Measurements from ENCODE around the gene XPO6. TPM values are rescaled to one million over a fixed set of nuclear protein-coding genes. Genes with fewer than 3 reads are reported as not detected.

The XPO6 gene
- total and polyA plus RNA-seq, 4 donors = 27.5 to 50.0 (median 36.0) TPM

DNA sequence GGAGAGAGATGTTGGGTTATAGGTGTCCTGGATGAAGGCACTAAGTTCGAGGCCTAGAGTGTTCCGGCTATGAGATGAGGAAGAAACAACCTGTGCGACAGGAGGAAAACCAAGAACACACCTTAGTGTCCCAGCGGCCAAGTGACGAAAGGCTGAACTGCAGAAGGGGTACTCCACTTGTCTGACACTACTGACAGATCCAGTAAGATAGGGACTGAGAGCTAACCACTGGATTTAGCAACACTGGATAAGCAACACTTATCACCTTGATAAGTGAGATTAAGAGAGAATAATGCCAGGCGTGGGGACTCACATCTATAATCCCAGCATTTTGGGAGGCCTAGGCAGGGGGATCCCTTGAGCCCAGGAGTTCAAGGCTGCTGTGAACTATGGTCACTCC lies 7.1 kb downstream of the XPO6 start (continued):
- TF ChIP-seq NR2F2 (IDR thresholded peaks at IDR 0.05) (no peak), RAD21 (IDR thresholded peaks at IDR 0.05) (no peak), ZBTB33 (IDR thresholded peaks at IDR 0.05) (no peak), GABPA (IDR thresholded peaks at IDR 0.05 in 1 of 2, conservative IDR thresholded peaks at IDR 0.05 in 1 of 2) (no peak)

DNA sequence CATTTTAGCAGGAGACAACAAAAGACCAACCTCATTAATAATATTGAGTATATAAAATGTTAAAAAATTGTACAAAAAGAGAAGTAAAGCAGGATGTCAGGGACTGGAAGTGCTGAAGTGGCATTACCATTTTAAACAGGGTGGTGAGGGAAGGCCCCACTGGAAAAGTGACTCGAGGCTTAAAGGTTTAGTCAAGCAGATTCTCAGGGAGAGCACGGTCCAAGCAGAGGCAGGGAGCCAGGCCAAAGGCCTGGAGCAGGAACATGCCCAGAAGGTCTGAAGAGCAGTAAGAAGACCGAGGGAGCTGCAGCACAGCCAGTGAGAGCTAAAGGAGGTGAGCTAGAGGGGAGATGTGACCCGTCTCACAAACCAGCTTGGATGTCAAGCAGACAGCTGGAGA lies 7.6 kb downstream of the XPO6 start:
- H3K36me3 ChIP-seq (ENCODE audit: control insufficient read depth in 4 of 4, insufficient read depth in 3 of 4, low read depth in 1 of 4, low read length in 3 of 4) = peaks cover 6 to 37% (median 20%) of the 10 kb centered on the region in 4 donors
- DNase-seq (ENCODE audit: low spot score) = no peak
- no peak overlapping the region for H3K4me3 ChIP-seq (ENCODE audit: low read depth in 1 of 3, low read length in 3 of 3)
- no peak overlapping the region for H3K27ac ChIP-seq (ENCODE audit: low read depth in 1 of 2, low read length in 2 of 2)
- no peaks in the 10 kb centered on the region for H3K27me3 ChIP-seq (ENCODE audit: control insufficient read depth in 4 of 4, insufficient read depth in 4 of 4, low read length in 3 of 4)
- H3K4me1 ChIP-seq (ENCODE audit: control insufficient read depth in 4 of 4, insufficient read depth in 4 of 4, low read length in 3 of 4) = no peaks in the 10 kb centered on the region
- 88% methylated on average over 4 of the region's 4 CpGs for WGBS
- TF ChIP-seq CTCF (IDR thresholded peaks at IDR 0.05; ENCODE audit: low read depth, low read length, missing input control) (no peak), RAD21 (IDR thresholded peaks at IDR 0.05) (no peak), SP1 (IDR thresholded peaks at IDR 0.05) (no peak)
- H3K9ac ChIP-seq (ENCODE audit: low read depth in 1 of 2, low read length in 2 of 2) = no peak overlapping the region
- no peaks in the 10 kb centered on the region for H3K9me3 ChIP-seq (ENCODE audit: control insufficient read depth in 4 of 4, low read length in 3 of 4)

- no peaks in the 10 kb centered on the region for H3K4me1 ChIP-seq (ENCODE audit: control insufficient read depth in 4 of 4, insufficient read depth in 4 of 4, low read length in 3 of 4)
- no peak for DNase-seq (ENCODE audit: low spot score)
- no peak overlapping the region for H3K9ac ChIP-seq (ENCODE audit: low read depth in 1 of 2, low read length in 2 of 2)
- no peak overlapping the region for H3K4me3 ChIP-seq (ENCODE audit: low read depth in 1 of 3, low read length in 3 of 3)
- peaks cover 8 to 26% (median 20%) of the 10 kb centered on the region in 4 donors for H3K36me3 ChIP-seq (ENCODE audit: control insufficient read depth in 4 of 4, insufficient read depth in 3 of 4, low read depth in 1 of 4, low read length in 3 of 4)
- H3K9me3 ChIP-seq (ENCODE audit: control insufficient read depth in 4 of 4, low read length in 3 of 4) = no peaks in the 10 kb centered on the region
- H3K27ac ChIP-seq (ENCODE audit: low read depth in 1 of 2, low read length in 2 of 2) = no peak overlapping the region
- no peaks in the 10 kb centered on the region for H3K27me3 ChIP-seq (ENCODE audit: control insufficient read depth in 4 of 4, insufficient read depth in 4 of 4, low read length in 3 of 4)
- WGBS = 92% methylated on average over 6 of the region's 6 CpGs
- no peak for TF ChIP-seq FOXA2 (IDR thresholded peaks at IDR 0.05)
Measured at GRCh38 chr16:28202147-28202746, 9.5 kb downstream of the XPO6 start.

DNA sequence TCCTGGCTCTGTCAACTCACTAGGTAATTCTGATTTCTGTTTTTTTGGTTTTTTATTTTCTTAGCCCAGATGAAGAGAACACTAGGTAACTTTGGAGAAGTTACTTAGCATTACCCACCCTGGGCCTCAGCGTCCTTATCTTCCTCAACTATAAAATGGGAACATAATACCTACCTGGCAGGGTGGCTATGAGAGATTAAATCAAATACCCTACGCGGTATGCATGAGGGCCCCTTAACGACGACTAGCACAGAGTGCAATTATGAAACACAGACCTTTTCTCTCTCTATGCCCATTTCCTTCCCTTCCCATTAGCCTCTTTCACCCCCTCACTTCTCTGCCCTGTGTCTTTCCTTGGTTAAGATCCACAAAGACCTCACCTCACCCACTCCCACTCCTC lies 11.1 kb downstream of the XPO6 start:
- Histone ChIP-seq H3K9ac (ENCODE audit: low read depth in 1 of 2, low read length in 2 of 2) (no peak overlapping the region), H3K4me1 (ENCODE audit: control insufficient read depth in 4 of 4, insufficient read depth in 4 of 4, low read length in 3 of 4) (no peaks in the 10 kb centered on the region), H3K9me3 (ENCODE audit: control insufficient read depth in 4 of 4, low read length in 3 of 4) (no peaks in the 10 kb centered on the region), H3K4me3 (ENCODE audit: low read depth in 1 of 3, low read length in 3 of 3) (no peak overlapping the region), H3K27ac (ENCODE audit: low read depth in 1 of 2, low read length in 2 of 2) (no peak overlapping the region), H3K36me3 (ENCODE audit: control insufficient read depth in 4 of 4, insufficient read depth in 3 of 4, low read depth in 1 of 4, low read length in 3 of 4) (peaks cover 7 to 26% (median 18%) of the 10 kb centered on the region in 4 donors), H3K27me3 (ENCODE audit: control insufficient read depth in 4 of 4, insufficient read depth in 4 of 4, low read length in 3 of 4) (no peaks in the 10 kb centered on the region)
- TF ChIP-seq HNF4A (conservative IDR thresholded peaks at IDR 0.05) = no peak
- no peak for TF ChIP-seq HNF4G (IDR thresholded peaks at IDR 0.05)
- no peak for TF ChIP-seq GABPA (IDR thresholded peaks at IDR 0.05 in 1 of 2, conservative IDR thresholded peaks at IDR 0.05 in 1 of 2)
- TF ChIP-seq REST (IDR thresholded peaks at IDR 0.05) = no peak
- TF ChIP-seq YY1 (IDR thresholded peaks at IDR 0.05) = no peak
- no peak for TF ChIP-seq RXRA (IDR thresholded peaks at IDR 0.05)
- TF ChIP-seq SP1 (IDR thresholded peaks at IDR 0.05) = no peak
- no peak for TF ChIP-seq FOXA2 (IDR thresholded peaks at IDR 0.05)
- TF ChIP-seq TAF1 (conservative IDR thresholded peaks at IDR 0.05) = no peak
- TF ChIP-seq EGR1 (IDR thresholded peaks at IDR 0.05; ENCODE audit: low read depth in 2 of 2) = no peak
- TF ChIP-seq NR2F2 (IDR thresholded peaks at IDR 0.05) = no peak
- TF ChIP-seq JUND (IDR thresholded peaks at IDR 0.05) = no peak
- TF ChIP-seq, protein P1, sequence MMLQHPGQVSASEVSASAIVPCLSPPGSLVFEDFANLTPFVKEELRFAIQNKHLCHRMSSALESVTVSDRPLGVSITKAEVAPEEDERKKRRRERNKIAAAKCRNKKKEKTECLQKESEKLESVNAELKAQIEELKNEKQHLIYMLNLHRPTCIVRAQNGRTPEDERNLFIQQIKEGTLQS (IDR thresholded peaks at IDR 0.05) = no peak
- no peak for DNase-seq (ENCODE audit: low spot score)
- 93% methylated on average over 5 of the region's 5 CpGs for WGBS
